Left kidney (tissue), 1 donor: ENCODE results near the gene CEP170. TPM values are rescaled to one million over a fixed set of nuclear protein-coding genes. Genes with fewer than 3 reads are reported as not detected.

Source experiments
- polyA plus RNA-seq: library from polyadenylated mRNA; unstranded; fragments of 120-200 nt; gene quantifications from one replicate; pipeline ENCODE4 v1.2.1, GENCODE V29; 2013; ENCODE audit not compliant: insufficient read length

The CEP170 gene
- polyA plus RNA-seq, 1 donor, result 68.0 TPM

Other genes starting within 250 kb of the CEP170 start
- 47.8 TPM for gene SDCCAG8, start 760 bp upstream of the CEP170 start, polyA plus RNA-seq